Measurements from ENCODE around the gene PHF2. TPM values are rescaled to one million over a fixed set of nuclear protein-coding genes. Genes with fewer than 3 reads are reported as not detected.

The PHF2 gene
- polyA plus RNA-seq, 1 experiment = 8.8 TPM

DNA sequence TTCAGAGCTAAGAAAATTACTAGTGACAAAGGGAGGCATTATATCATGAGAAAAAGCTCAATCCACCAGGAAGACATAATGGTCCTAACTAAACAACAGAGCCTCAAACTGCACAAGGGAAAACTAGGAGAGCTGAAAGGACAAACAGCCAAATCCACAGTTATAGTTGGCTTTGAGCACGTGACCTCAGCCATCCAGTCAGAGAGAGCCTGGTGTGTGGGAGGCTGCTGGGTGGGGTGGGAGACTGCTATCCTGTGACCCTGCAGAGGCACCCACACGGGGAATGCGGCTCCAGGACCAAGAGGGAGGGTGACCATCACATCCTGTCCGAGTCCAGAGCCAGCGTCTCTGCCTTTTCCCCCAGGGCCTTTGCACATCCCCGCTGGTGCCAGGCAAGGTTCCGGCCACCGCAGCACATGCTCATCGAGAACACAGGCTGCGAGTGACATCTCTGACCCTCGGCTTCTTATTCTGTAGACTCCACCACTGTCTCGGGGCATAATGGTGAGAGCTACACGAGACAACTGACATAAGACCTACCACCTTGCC is 145.1 kb downstream of the PHF2 start:
- CTCF ChIA-PET = no interaction called here
- no peak for DNase-seq (ENCODE audit: low read depth, low spot score)
- no peak overlapping the region for H3K4me3 ChIP-seq (ENCODE audit: low read depth, low read length)
- H3K27me3 ChIP-seq (ENCODE audit: control insufficient read depth, insufficient read depth, low read length) = no peaks in the 10 kb centered on the region
- no peak for TF ChIP-seq CTCF (IDR thresholded peaks at IDR 0.05; ENCODE audit: low read depth, low read length)
- peaks cover 6% of the 10 kb centered on the region for H3K9me3 ChIP-seq (ENCODE audit: control insufficient read depth, insufficient read depth, low read length)
- no peak overlapping the region for H3K27ac ChIP-seq (ENCODE audit: low read depth, low read length)
- POLR2A ChIA-PET = no interaction called here

GRCh38 chr9:93724852-93725251 is 148.5 kb downstream of the PHF2 start:
- no peak for DNase-seq (ENCODE audit: low read depth, low spot score)
- Histone ChIP-seq H3K9me3 (ENCODE audit: control insufficient read depth, insufficient read depth, low read length) (peaks cover 13% of the 10 kb centered on the region), H3K4me3 (ENCODE audit: low read depth, low read length) (no peak overlapping the region), H3K27ac (ENCODE audit: low read depth, low read length) (no peak overlapping the region), H3K27me3 (ENCODE audit: control insufficient read depth, insufficient read depth, low read length) (no peaks in the 10 kb centered on the region)
- ChIA-PET CTCF (no interaction called here), POLR2A (no interaction called here)
- TF ChIP-seq CTCF (IDR thresholded peaks at IDR 0.05; ENCODE audit: low read depth, low read length) = no peak

DNA sequence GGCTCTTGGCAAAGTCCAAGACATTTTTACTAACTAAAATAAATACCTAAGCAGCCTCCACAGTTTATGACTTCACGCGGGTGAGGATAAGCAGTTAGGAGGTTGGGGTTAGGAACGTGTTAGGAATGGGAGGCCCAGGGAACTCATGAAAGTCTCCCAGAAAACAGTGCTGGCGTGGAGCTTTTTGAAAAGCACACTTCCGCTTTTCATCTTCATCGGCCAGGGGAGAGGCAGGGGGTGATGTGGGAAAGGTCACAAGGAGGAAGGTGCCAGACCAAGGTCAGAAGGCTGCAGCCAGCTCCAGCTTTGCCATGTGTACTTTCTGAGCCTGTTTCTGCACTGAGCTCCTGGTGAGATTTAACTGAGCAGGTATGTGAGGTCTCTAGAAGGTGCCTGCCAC is 149.0 kb downstream of the PHF2 start:
- ChIA-PET CTCF (no interaction called here), POLR2A (no interaction called here)
- TF ChIP-seq CTCF (IDR thresholded peaks at IDR 0.05; ENCODE audit: low read depth, low read length) = no peak
- Histone ChIP-seq H3K4me3 (ENCODE audit: low read depth, low read length) (no peak overlapping the region), H3K27ac (ENCODE audit: low read depth, low read length) (no peak overlapping the region), H3K9me3 (ENCODE audit: control insufficient read depth, insufficient read depth, low read length) (peaks cover 13% of the 10 kb centered on the region), H3K27me3 (ENCODE audit: control insufficient read depth, insufficient read depth, low read length) (no peaks in the 10 kb centered on the region)
- DNase-seq (ENCODE audit: low read depth, low spot score) = no peak

- POLR2A ChIA-PET = no interaction called here
- Histone ChIP-seq H3K27me3 (ENCODE audit: control insufficient read depth, insufficient read depth, low read length) (no peaks in the 10 kb centered on the region), H3K9me3 (ENCODE audit: control insufficient read depth, insufficient read depth, low read length) (peaks cover 13% of the 10 kb centered on the region), H3K27ac (ENCODE audit: low read depth, low read length) (no peak overlapping the region), H3K4me3 (ENCODE audit: low read depth, low read length) (no peak overlapping the region)
- no peak for DNase-seq (ENCODE audit: low read depth, low spot score)
- CTCF ChIA-PET = no interaction called here
- TF ChIP-seq CTCF (IDR thresholded peaks at IDR 0.05; ENCODE audit: low read depth, low read length) = no peak
These were observed 149.8 kb downstream of the PHF2 start for GRCh38 chr9:93726147-93726546.

Other genes with a start within 250 kb of the PHF2 start
- 72.6 and 83.7 TPM in 2 replicates for gene FAM120A, start 124.9 kb upstream of the PHF2 start, polyA plus RNA-seq (2011; rRNA removed)
- gene FAM120AOS, start 123.0 kb upstream of the PHF2 start, polyA plus RNA-seq (2011; rRNA removed) = 36.1 and 42.9 TPM in 2 replicates

Data from AG04450 (cell line).